Measurements from ENCODE around the gene ZYG11A. TPM values are rescaled to one million over a fixed set of nuclear protein-coding genes. Genes with fewer than 3 reads are reported as not detected.

ZYG11A gene
- total and polyA plus RNA-seq, 2 of the 8 experiments (the other 6 are each of a cell fraction or from before 2014, with no cell fraction given), result 0.89 to 2.6 TPM

GRCh38 chr1:52927212-52928014 lies 84.9 kb downstream of the ZYG11A start, which contains the start of gene SCP2 (continued):
- TF ChIP-seq KDM4A (IDR thresholded peaks at IDR 0.05; ENCODE audit: low read depth, low read length, severe bottlenecking), result peak; percentile 77
